GM12878 (cell line): ENCODE data around the gene RFC1. TPM values are rescaled to one million over a fixed set of nuclear protein-coding genes. Genes with fewer than 3 reads are reported as not detected.
"Not testable (repeated sequence)": the region's sequence is repeated elsewhere in the genome, so short reads cannot be mapped to it uniquely, and the experiment has no call there.

Source experiments
- ATAC-seq: fragments of 200-7000 bp; cut with Tn5 transposase; 3 replicates; pipeline ENCODE4 v1.9.1; 2020; ENCODE audit warnings: mild to moderate bottlenecking, moderate library complexity
- BruUV-seq: library from RNA; stranded (reverse); fragments of 400-500 nt; replicated peaks from 2 replicates; lab custom pipeline; 2021; lab: Mats Ljungman, UMichigan
- CTCF ChIA-PET: fragments of 300-600 bp; sonication (Branson Sonifier 250); formaldehyde crosslinking; extraction: SDS; loops from one replicate; lab custom pipeline; 2021; ENCODE audit warnings: inconsistent platforms; lab: Yijun Ruan, JAX
- POLR2A ChIA-PET: fragments of 350-600 bp; formaldehyde crosslinking; extraction: SDS; loops from one replicate; lab custom pipeline; 2021; ENCODE audit warnings: inconsistent platforms; lab: Charles Lee
- RAD21 ChIA-PET: fragments of 300-600 bp; sonication (Branson Sonifier 250); formaldehyde crosslinking; loops from one replicate; lab custom pipeline; 2023; ENCODE audit warnings: antibody characterized with exemption; ENCODE audit not compliant: unreplicated experiment; lab: Charles Lee
- SMC1A ChIA-PET: fragments of 300-600 bp; sonication (Branson Sonifier 250); formaldehyde crosslinking; loops from one replicate; lab custom pipeline; 2023; ENCODE audit not compliant: unreplicated experiment, uncharacterized antibody; lab: Charles Lee
- DNase-seq: peaks from one replicate; pipeline ENCODE4 v3.0.0-alpha.2; 2011; ENCODE audit warnings: low read depth, low spot score
- FAIRE-seq: peaks from 3 replicates; lab custom pipeline; 2011; peaks lifted over from hg19 to GRCh38; lab: Jason Lieb, UNC
- H2AFZ ChIP-seq: 2 replicates; pipeline ENCODE4 v1.6.0; 2011; ENCODE audit warnings: low read depth, low read length, control low read depth; ENCODE audit not compliant: control insufficient read depth
- H3K27ac ChIP-seq: 2 replicates; pipeline ENCODE4 v1.5.1; 2011; ENCODE audit warnings: control low read depth; ENCODE audit not compliant: control insufficient read depth, insufficient read depth
- H3K27me3 ChIP-seq, 2 experiments: replicated peaks in 1 of 2; 2 replicates each; pipeline versions ENCODE4 v1.6.0 to v1.6.1; 2011; ENCODE audit warnings: low read length in 1 of 2; ENCODE audit not compliant: control insufficient read depth in 2 of 2, insufficient read depth in 2 of 2
- H3K36me3 ChIP-seq, 2 experiments: 2 replicates each; pipeline ENCODE4 v1.5.1; 2011; ENCODE audit warnings: low read length in 1 of 2; ENCODE audit not compliant: control insufficient read depth in 2 of 2, insufficient read depth in 2 of 2
- H3K4me1 ChIP-seq: 2 replicates; pipeline ENCODE4 v1.6.1; 2011; ENCODE audit warnings: mild to moderate bottlenecking, low read length, moderate library complexity, mixed read lengths; ENCODE audit not compliant: control insufficient read depth, insufficient read depth
- H3K4me2 ChIP-seq: 2 replicates; pipeline ENCODE4 v1.6.0; 2011; ENCODE audit warnings: control low read depth; ENCODE audit not compliant: control insufficient read depth, insufficient read depth
- H3K4me3 ChIP-seq: fragments of 200-600 bp; sonication (generic); 2 replicates; pipeline ENCODE4 v1.5.1; 2016
- H3K79me2 ChIP-seq: 2 replicates; pipeline ENCODE4 v1.6.0; 2011; ENCODE audit warnings: low read length; ENCODE audit not compliant: control insufficient read depth, insufficient read depth
- H3K9ac ChIP-seq: 2 replicates; pipeline ENCODE4 v1.8.0; 2011; ENCODE audit warnings: low read length, control low read depth, mixed read lengths; ENCODE audit not compliant: control insufficient read depth, insufficient read depth
- H3K9me3 ChIP-seq: replicated peaks from 3 replicates; pipeline ENCODE4 v1.5.1; 2011; ENCODE audit warnings: mild to moderate bottlenecking, low read length; ENCODE audit not compliant: control insufficient read depth, insufficient read depth
- H4K20me1 ChIP-seq: 2 replicates; pipeline ENCODE4 v1.6.0; 2011; ENCODE audit not compliant: control insufficient read depth, insufficient read depth
- CEBPZ ChIP-seq: fragments of 150-350 bp; IDR thresholded peaks from 2 replicates; pipeline ENCODE4 v1.6.1; 2016; ENCODE audit warnings: low read depth, low read length
- RAD51 ChIP-seq: fragments of 450-650 bp; IDR thresholded peaks from 2 replicates; pipeline ENCODE4 v1.6.1; 2016; ENCODE audit warnings: moderate library complexity, mild to moderate bottlenecking, inconsistent platforms
- WGBS: methylation state at CpG from one replicate; pipeline ENCODE4 v1.1.6; 2016; ENCODE audit warnings: low lambda C conversion rate; ENCODE audit not compliant: insufficient replicate concordance, insufficient coverage; ENCODE audit errors: missing lambda C conversion rate; 5-methylcytosine and 5-hydroxymethylcytosine counted together
- in situ Hi-C: fragments of 300-500 bp; cut with MboI; formaldehyde crosslinking; loops from 9 replicates; pipeline ENCODE4 v1.14.3; 2018; ENCODE audit warnings: mixed read lengths
- intact Hi-C: fragments of 100-400 bp; cut with micrococcal nuclease; formaldehyde crosslinking; loops from one replicate; pipeline ENCODE4 v1.14.2; 2022; ENCODE audit not compliant: unreplicated experiment
- polyA plus RNA-seq, 11 experiments: library from polyadenylated mRNA; depleted of rRNA in 4 of 11; unstranded in 6 of 11; stranded (reverse) in 5 of 11; fragments of >200 nt; fragmentation: Nextera tagmentation in 4 of 11; fragmentation: Illumina TruSeq in 1 of 11; extraction: Ambion mirVana in 4 of 11; extraction: Trizol in 1 of 11; gene quantifications; 1 replicate in 1 of 11; 2 replicates in 10 of 11; pipeline versions ENCODE4 v1.2.1 to v1.2.3, GENCODE V29; 2011 to 2016; ENCODE audit warnings: inconsistent platforms in 2 of 11, missing spikeins in 2 of 11, low read depth in 1 of 11
- total RNA-seq, 4 experiments: library from RNA; depleted of rRNA in 3 of 4; stranded (reverse); fragments of >200 nt in 3 of 4; fragmentation: Illumina TruSeq in 1 of 4; extraction: Trizol in 1 of 4; gene quantifications; 2 replicates each; pipeline versions ENCODE4 v1.2.1 to v1.2.3, GENCODE V29; 2013 to 2021
- TF ChIP-seq, protein P1 (sequence below): IDR thresholded peaks from 2 replicates; pipeline ENCODE4 v1.6.1; 2012; ENCODE audit warnings: mild to moderate bottlenecking, low read depth, low read length
- TF ChIP-seq, protein P2 (sequence below): fragments of 450-650 bp; IDR thresholded peaks from 2 replicates; pipeline ENCODE4 v1.6.1; 2017; ENCODE audit warnings: mild to moderate bottlenecking, low read depth, inconsistent platforms; ENCODE audit not compliant: poor library complexity, severe bottlenecking

The RFC1 gene
- total and polyA plus RNA-seq, 10 of the 15 experiments (the other 5 are each of a cell fraction or from before 2014, with no cell fraction given): 22.5 to 67.8 (median 40.3) TPM

DNA sequence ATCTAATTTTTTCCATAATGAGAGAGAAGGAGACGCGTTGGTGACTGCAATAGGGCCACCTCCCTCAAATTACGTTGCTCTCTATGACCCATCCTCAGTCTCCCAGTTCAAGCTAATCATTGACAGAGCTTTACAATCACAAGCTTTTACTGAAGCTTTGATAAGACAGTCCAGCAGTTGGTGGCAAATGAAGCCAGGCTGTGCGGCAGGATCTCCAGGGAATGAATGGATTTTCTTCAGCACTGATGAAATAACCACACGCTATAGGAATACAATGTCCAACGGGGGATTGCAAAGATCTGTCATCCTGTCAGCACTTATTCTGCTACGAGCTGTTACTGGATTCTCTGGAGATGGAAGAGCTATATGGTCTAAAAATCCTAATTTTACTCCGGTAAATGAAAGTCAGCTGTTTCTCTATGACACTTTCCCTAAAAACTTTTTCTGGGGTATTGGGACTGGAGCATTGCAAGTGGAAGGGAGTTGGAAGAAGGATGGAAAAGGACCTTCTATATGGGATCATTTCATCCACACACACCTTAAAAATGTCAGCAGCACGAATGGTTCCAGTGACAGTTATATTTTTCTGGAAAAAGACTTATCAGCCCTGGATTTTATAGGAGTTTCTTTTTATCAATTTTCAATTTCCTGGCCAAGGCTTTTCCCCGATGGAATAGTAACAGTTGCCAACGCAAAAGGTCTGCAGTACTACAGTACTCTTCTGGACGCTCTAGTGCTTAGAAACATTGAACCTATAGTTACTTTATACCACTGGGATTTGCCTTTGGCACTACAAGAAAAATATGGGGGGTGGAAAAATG lies 40.8 kb upstream of the RFC1 start, which contains the start of gene KLB (continued):
- TF ChIP-seq CEBPZ: no peak
- TF ChIP-seq, protein P1, sequence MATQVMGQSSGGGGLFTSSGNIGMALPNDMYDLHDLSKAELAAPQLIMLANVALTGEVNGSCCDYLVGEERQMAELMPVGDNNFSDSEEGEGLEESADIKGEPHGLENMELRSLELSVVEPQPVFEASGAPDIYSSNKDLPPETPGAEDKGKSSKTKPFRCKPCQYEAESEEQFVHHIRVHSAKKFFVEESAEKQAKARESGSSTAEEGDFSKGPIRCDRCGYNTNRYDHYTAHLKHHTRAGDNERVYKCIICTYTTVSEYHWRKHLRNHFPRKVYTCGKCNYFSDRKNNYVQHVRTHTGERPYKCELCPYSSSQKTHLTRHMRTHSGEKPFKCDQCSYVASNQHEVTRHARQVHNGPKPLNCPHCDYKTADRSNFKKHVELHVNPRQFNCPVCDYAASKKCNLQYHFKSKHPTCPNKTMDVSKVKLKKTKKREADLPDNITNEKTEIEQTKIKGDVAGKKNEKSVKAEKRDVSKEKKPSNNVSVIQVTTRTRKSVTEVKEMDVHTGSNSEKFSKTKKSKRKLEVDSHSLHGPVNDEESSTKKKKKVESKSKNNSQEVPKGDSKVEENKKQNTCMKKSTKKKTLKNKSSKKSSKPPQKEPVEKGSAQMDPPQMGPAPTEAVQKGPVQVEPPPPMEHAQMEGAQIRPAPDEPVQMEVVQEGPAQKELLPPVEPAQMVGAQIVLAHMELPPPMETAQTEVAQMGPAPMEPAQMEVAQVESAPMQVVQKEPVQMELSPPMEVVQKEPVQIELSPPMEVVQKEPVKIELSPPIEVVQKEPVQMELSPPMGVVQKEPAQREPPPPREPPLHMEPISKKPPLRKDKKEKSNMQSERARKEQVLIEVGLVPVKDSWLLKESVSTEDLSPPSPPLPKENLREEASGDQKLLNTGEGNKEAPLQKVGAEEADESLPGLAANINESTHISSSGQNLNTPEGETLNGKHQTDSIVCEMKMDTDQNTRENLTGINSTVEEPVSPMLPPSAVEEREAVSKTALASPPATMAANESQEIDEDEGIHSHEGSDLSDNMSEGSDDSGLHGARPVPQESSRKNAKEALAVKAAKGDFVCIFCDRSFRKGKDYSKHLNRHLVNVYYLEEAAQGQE: no peak
- TF ChIP-seq, protein P2, sequence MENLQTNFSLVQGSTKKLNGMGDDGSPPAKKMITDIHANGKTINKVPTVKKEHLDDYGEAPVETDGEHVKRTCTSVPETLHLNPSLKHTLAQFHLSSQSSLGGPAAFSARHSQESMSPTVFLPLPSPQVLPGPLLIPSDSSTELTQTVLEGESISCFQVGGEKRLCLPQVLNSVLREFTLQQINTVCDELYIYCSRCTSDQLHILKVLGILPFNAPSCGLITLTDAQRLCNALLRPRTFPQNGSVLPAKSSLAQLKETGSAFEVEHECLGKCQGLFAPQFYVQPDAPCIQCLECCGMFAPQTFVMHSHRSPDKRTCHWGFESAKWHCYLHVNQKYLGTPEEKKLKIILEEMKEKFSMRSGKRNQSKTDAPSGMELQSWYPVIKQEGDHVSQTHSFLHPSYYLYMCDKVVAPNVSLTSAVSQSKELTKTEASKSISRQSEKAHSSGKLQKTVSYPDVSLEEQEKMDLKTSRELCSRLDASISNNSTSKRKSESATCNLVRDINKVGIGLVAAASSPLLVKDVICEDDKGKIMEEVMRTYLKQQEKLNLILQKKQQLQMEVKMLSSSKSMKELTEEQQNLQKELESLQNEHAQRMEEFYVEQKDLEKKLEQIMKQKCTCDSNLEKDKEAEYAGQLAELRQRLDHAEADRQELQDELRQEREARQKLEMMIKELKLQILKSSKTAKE: no peak
- TF ChIP-seq RAD51: no peak

DNA sequence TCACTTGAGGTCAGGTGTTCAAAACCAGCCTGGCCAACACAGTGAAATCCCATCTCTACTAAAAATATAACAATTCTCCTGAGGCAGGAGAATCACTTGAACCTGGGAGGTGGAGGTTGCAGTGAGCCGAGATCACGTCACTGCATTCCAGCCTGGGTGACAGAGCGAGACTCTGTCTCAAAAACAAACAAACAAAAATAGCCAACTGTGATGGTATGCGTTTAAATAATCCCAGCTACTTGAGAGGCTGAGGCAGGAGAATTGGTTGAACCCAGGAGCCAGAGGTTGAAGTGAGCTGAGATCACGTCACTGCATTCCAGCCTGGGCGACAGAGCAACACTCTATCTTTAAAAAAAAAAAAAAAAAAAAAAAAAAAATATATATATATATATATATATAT lies 35.5 kb upstream of the RFC1 start:
- H3K27ac ChIP-seq, H3K4me2 ChIP-seq, H2AFZ ChIP-seq, ATAC-seq, H4K20me1 ChIP-seq, H3K4me3 ChIP-seq, RAD21 ChIA-PET, H3K79me2 ChIP-seq, DNase-seq, intact Hi-C loops, BruUV-seq, H3K27me3 ChIP-seq, H3K4me1 ChIP-seq, H3K36me3 ChIP-seq, SMC1A ChIA-PET, FAIRE-seq, H3K9ac ChIP-seq, in situ Hi-C loops, POLR2A ChIA-PET, H3K9me3 ChIP-seq: not testable (repeated sequence)
- 65% methylated on average over 5 of the region's 6 CpGs for WGBS
- CTCF ChIA-PET: interaction anchor here (1.0 kb wide), 1 partner anchor 54 kb away, joined by 4 read pairs; no protein-coding TSS in a partner anchor
